Right ventricle myocardium inferior (tissue), 1 donor: ENCODE data around the gene TXNDC11. TPM values are rescaled to one million over a fixed set of nuclear protein-coding genes. Genes with fewer than 3 reads are reported as not detected.

ENCODE experiments used
- ATAC-seq: fragments of 200-7000 bp; cut with Tn5 transposase; one replicate; pipeline ENCODE4 v1.9.1; 2020; ENCODE audit warnings: mild to moderate bottlenecking, moderate library complexity
- DNase-seq: peaks from one replicate; pipeline ENCODE4 v3.0.0; 2021; ENCODE audit errors: missing footprints
- intact Hi-C: fragments of 100-400 bp; cut with DNase I; formaldehyde crosslinking; loops from one replicate; pipeline ENCODE4 v1.11.0; 2022
- total RNA-seq: library from RNA; stranded (reverse); fragmentation: NEBNext Ultra II Directional; extraction: Animal tissue kit (Norgen Biotek cat#: 25700); gene quantifications from one replicate; pipeline ENCODE4 v1.2.1, GENCODE V29; 2021
- donor health status: DM: no; HTN: yes; CAD: no; lungs with severe emphysema.

Gene TXNDC11
- total RNA-seq, 1 donor from 2014 or later, result 20.3 TPM

DNA sequence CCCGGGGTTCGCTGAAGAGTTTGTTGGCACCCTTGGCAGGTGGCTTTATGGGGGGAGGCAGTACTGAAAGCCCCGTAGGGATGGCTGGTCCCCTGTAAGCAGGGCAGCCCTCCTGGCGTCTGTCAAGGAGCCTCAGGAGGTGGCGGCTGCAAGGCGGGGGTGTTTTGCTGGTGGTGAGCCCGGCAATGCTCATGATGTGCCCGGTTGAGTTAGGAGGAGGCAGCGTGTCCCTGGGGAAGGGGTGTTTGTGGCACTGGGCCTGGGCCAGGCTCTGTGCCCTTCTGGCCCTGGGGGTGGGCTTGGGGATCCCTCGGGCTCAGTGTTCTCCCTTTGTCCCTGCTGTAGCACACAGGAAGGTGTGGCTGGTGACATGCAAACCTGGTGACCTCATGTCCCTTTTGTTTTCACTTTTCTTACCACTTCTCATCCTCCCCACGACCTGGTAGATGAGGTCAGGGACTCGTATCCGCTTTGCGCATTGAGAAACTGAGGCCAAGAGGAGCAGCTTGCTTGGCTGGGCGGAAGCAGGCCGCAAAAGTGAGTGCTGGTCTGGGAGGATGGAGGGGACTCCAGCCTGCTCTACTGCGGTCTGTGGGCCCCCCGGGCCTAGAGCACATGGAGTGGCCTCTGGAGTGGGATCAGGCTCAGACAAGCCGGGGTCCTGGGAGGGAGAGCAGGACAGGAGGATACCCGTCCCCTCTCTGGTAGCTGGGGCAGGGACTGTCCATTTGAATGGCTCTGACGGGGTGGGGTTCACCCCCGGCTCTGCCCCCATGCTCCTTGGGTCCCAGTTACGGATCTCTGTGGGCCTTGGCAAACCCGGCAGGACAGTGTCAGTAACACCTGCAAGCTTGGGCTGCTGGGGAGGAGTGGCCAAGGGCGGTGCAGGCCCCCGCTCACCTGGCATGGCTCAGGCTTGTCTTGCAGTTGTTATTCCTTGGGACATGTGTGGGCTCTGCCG lies 72.2 kb downstream of the TXNDC11 start:
- intact Hi-C loops, result loop anchor here (5.0 kb wide), 1 partner anchor 42 kb away; no protein-coding TSS in a partner anchor
- DNase-seq (no peak), ATAC-seq (no peak)

DNA sequence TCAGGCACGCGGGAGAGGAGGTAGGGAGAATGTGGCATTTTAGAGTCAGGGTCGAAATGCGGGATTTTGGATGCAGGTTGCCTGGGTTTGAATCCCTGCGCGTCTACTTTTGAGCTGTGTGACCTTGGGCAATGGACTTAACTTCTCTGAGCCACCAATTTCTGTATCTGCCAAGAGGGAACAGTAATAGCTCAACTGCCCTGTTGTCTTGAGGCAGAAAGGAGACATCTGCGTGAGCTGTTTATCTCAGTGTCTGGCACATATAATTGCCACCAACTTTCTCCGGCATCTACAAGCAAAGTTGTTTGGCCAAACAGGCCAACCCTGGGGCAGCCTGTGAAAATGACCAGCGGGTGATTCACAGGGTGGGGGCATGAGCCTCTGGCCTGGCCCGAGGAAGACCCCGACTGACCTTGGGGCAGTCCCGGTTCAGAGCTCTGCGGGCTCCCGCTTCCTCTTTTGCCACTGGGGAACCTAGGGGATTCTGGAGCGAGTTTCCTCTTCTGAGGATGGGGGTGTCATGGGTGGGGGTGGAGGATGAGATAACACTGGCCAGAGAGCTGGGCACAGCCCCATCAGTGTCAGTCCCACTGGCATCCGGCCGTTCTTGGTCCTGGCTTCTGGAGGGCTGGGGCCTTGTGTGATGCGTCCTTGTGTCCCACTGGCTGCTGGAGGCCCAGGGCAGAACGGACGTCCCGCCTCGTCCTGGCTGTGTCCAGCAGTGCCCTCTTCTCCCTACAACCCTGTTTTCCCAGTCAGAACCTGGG lies 73.1 kb downstream of the TXNDC11 start:
- intact Hi-C loops, result loop anchor here (5.0 kb wide), 1 partner anchor 43 kb away; no protein-coding TSS in a partner anchor
- DNase-seq, result peak; percentile 83
- peak; percentile 24 for ATAC-seq

DNA sequence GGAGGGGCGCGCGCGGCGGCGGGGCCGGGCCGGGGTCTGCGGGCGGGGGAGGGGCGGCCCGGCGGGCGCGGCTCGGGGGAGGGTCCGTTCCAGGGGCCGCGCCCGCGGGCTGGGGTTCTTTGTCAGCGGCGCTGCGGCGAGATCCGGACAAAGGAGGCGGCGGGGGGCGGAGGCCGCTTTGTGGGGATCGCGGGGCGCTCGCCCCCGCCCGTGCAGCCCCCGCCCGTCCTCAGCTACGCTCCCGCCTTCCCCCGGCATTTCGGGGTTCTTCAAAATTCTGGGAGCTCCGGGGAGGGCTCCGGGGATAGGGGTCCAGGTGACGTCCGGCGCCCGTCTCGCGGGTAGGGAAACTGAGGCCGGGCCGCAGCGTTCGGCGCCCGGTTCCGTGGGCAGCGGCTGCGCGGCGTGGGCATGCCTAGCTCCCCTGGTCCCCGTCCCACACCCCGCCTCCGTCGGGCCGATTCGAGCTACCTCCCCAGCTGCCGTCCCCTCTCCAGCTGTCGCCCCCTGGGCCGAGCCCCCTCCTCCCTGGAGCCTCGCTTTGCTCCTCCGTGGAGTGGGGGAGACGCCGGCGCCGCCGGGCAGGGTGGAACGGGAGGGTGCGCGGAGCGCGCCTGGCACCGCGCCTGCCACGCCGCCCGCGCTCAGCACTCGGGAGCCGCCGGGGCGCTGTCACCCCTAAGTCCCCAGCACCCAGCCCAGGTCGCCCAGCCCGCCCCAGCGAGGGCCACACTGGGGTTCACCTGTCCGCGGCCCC lies 73.9 kb downstream of the TXNDC11 start:
- ATAC-seq (no peak), DNase-seq (peak; percentile 77)
- intact Hi-C loops, result no loop called here

DNA sequence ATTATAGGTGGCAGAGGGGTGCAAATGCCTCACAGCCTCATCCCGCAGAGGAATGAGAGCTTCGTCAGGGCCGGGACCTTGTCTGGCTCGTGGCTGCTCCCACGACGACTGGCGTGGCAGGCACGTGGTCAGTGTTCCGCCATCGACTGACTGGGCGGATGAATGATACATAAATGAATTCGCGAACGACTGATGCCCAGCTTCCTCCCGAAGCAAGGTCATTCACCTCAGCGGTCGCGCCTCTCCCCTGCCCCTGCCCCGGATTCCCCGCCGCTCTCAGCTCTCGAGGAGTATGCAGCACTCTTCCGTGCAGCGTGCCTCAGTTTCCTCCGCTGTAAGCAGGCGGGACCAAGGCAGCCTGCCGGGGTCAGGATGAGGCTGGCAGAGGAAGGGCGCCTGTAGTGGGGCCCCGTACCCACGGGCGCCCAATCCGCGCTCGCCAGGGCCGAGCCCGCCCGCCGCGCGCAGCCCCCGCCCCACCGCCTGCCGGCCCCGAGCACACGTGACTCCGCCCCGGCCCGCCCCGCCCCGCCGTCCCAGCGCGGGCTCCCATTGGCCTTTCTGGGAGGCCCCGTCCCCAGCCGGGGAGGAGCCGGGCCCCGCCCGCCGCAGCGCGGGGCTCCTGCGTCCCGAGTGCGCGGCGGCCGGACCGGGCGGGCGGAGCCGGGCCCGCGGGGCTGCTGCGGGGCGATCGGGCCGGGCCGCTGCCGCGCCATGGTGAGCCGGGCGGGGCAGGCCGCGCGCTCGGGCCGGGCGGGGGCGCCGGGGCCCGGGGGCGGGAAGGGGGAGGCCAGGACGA lies 74.6 kb downstream of the TXNDC11 start, which contains the start of gene SNN:
SNN (plus strand) TSS at position 632 of the 799 bp plus-strand sequence. CDS start 7,605 bp downstream, outside the sequence.
- intact Hi-C loops, result no loop called here
- ATAC-seq (peak; percentile 93), DNase-seq (peak; percentile 95)

DNA sequence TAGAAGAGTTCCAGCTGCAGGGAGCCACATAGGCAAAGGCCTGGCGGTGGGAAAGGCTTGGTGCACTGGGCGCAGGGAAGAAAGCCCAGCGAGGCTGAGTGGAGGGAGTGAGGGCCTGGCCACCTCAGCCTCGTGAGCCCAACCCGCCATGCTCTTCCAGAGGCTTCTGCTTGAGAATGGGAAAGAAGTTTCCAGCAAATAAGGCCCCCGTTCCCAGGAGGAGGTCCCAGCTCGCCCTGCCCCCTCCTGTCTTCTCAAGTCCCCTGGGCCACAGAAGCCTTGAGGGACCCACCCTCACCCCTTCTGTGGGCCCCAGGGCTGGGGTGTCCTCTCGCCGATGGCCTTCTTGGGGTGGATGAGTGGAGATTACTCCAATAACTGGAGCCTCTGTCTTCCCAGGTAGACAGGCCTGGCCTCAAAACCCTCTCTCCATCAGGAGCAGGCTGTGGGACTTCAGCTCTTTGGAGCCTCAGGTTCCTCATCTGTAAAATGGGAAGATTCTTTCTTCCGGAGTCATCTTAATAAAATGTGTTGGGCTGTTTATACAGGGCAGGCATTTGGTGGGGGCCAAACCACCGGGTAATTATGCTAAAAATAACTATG lies 75.3 kb downstream of the TXNDC11 start:
- intact Hi-C loops, result no loop called here
- no peak for ATAC-seq
- DNase-seq, result peak; percentile 13

DNA sequence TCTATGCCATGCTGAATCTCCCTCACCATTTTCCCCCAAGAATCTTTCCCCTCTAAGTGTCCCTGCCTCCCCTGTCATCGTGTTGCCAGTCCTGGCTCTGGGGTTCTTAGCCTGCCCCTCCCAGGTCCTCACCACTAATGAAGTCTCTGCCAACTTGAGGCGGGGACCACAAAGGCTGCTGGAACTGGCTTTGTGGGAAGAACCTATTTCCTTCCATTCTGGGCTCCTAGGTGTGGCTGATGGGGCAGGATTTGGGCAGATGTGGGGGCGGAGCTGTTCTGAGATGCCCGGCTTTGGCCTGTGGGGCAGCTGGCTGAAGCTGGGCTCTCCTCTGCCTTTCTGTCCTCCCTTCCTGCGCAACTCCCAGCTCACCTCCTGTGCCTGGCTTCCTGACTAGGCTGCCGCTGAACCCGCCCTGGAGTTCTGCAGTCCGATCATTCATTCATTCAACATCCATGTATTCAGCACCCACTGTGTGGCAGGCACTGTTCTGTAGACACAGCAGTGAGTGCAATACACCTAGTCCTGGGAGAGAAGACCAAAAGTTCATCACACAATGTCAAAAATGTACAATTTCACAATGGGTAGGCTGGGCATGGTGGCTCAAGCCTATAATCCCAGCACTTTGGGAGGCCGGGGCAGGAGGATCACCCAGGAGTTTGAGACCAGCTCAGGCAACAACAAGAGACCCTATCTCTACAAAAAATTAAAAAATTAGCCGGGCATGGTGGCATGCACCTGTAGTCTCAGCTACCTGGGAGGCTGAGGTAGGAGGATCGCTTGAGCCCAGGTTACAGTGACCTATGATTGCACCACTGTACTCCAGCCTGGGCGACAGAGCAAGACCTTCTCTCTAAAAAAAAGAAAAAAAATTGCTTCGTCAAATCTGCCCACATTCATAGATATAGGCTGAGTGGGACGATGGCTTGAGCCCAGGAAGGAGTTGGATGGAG lies 76.3 kb downstream of the TXNDC11 start:
- intact Hi-C loops, result no loop called here
- DNase-seq (peak; percentile 20), ATAC-seq (no peak)

DNA sequence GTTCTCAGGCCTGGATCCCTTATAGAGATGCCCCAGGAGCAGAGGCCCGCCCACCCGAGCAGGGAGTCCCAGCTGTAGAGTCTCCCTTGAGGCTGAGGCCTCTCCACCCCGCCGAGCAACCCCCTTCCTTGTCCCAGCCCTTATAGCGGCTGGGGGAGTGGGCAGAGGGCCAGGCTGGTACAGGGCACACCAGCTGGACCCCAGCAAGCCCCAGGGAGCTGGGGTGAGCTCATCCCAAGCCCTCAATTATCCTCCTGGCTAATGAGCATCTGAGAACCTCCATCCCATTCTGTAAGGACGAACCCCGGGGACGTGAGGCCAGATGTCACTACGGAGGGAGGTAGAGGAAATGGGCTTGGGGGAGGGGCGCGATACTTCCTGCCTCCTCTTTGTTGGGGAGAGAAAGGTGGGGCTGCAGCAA lies 77.6 kb downstream of the TXNDC11 start:
- ATAC-seq, result no peak
- intact Hi-C loops, result no loop called here

DNA sequence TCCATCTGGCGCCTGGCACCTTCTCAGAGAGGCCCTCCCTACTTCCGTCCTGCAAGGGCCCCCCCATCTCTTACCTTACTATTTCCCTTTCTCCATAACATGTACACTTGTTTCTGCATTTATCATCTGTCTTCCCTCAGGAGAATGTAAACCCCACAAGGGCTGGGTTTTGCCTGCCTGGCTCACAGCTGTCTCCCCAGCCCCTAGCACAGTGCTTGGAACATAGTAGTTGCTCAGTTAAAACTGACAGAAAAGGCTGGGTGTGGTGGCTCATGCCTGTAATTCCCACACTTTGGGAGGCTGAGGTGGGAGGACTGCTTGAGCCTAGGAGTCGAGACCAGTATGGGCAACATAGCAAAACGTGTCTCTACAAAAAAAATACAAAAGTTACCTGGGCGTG lies 80.1 kb downstream of the TXNDC11 start:
- peak; percentile 27 for DNase-seq
- ATAC-seq, result no peak
- intact Hi-C loops, result no loop called here

More for the DNA sequence above, 77.6 kb downstream of the TXNDC11 start:
- DNase-seq, result peak; percentile 33

DNA sequence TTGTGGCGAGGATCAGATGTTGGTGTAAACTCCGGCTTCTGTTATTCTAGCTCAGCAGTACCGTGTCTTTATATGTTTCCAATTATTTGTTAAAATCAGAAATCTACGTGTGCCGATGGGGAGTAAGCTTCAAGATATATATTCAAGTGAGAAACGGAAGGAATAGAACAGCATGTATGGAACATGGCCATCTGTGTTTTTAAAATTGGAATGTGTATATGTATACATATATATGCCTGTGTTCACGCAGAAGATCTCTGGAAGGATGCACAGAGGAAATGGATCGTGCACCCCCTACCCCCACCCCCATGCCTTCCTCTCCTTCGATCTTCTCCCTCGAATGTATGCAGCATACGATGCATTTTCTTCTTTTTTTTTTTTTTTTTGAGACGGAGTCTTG lies 82.1 kb downstream of the TXNDC11 start:
- ATAC-seq, result no peak
- peak; percentile 4 for DNase-seq
- intact Hi-C loops, result no loop called here

DNA sequence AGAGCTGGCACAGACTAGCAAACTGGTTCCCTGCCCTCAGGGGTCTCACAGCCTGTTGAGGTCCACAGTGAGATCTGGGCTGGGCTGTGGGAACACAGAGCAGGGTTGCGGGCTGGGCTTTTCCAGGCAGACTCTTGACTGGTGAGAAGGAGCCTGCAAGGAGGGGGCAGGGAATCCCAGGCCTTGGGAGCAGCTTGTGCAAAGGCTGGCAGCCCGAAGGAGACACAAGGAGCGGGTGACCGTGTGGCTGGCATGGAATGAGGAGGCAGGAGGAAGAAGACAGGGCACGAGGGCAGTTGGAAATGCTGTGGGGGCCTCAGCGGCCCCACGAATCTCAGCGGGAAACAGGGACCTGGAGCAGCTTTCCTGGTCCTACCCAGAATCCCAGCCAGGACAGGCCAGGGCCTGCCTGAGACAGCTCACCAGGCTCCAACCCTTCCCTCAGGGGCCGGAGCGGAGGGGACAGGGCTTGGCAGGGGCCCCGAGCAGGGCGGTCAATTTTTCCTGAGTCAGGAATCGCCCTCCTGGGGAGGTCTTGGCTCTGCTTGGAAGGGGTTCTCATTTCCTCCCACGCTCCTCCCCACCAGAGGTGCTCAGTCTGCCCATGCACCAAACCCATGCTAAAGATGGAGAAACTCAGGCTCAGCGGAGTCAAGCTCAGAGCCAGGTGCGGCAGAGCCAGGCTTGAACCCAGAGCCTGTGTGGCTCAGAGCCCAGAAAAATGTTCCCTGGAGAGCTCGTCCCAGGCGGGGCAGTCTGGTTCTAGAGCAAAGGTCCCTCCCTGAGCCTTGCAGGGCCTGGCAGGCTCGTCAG lies 83.6 kb downstream of the TXNDC11 start:
- intact Hi-C loops, result no loop called here
- ATAC-seq (no peak), DNase-seq (peak; percentile 46)

DNA sequence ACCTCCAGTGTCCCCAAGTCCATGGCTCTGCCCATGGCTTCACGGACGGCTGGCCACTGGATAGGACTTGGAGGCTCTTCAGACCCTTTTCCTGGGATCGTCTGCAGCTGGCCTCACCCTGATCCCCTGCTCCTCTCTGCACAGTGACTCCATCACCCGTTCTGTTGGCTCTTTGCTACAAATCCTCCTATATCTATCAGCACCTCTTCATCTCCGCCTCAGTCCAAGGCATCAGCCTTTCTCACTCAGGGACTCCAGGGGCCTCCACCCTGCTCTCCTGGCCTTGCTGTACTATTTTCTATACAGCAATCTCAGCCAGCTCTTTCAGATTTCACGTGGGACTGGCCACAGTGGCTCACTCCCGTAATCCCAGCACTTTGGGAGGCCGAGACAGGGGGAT lies 85.1 kb downstream of the TXNDC11 start:
- intact Hi-C loops, result no loop called here
- DNase-seq (no peak), ATAC-seq (no peak)

DNA sequence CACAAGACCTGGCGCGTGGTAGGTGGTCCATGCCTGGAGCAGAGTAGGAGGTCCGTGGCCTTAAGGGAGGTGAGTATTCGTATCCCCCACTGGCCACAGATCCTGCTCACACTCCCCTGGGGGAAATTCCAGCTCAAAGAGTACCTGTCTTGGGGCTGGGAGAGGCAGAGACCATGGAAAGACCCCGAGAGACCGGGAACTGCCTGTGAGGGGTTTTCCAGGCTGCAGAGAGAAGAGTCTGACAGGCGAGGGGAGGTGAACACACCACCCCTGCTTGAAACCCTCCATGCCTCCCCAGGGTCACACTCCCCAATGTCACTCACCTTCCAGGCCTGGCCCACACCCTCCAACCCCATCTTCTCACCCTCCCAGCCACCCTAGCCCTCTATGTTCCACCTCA lies 87.0 kb downstream of the TXNDC11 start:
- no peak for ATAC-seq
- no peak for DNase-seq
- intact Hi-C loops, result no loop called here

DNA sequence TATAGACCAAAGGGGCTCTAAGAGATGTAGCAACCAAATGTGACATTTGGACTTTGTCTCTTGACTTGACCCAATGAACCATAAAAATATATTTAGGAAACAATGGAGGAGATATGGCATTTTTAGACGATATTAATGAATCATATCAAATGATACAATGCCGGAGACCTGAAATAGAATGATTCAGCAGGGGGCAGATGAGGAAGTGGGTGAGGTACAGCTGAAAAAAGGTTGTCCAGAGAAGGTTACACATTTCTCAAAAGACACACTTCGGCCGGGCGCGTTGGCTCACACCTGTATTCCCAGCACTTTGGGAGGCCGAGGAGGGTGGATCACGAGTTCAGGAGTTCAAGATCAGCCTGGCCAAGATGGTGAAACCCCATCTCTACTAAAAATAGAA lies 90.9 kb downstream of the TXNDC11 start:
- no peak for ATAC-seq
- intact Hi-C loops, result no loop called here
- DNase-seq, result peak; percentile 7

DNA sequence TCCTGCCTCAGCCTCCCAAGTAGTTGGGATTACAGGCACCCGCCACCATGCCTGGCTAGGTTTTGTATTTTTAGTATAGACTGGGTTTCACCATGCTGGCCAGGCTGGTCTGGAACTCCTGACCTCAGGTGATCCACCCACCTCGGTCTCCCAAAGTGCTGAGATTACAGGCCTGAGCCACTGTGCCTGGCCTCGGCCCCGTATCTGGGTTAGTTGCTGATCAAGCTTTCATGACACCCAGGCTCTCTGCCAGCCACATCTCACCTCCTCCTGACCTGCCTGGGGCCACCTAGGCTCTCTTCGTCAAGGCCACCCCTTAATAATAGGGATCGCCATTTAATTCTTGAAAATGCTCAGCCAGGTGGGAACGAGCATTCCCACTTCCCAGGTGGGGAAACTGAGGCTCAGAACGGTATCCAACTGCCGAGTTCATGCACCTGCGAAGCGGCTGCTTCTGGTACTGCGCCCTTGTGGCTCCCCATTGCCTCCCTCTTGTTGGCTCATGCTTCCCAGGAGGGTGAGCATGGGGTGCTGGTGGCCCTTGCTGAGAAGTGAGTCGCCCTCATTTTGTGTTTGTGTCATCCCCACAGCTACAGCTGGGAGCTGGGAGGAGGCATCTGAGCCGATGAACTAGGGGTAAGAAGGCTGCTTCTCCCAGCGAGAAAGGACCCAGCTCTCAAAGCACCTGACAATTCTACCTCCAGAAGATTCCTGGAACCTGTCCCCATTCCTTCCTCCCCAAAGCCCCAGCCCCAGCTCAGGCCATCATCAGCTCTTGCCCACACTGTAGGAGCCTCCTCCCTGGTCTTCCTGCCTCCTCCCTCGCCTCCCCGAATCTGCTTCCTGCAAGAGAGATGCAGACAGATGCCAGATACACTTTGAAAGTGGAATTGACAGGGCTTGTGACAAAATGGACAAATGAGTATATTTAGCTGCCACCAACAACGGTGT lies 91.7 kb downstream of the TXNDC11 start:
- intact Hi-C loops, result no loop called here
- peak; percentile 26 for DNase-seq
- no peak for ATAC-seq

DNA sequence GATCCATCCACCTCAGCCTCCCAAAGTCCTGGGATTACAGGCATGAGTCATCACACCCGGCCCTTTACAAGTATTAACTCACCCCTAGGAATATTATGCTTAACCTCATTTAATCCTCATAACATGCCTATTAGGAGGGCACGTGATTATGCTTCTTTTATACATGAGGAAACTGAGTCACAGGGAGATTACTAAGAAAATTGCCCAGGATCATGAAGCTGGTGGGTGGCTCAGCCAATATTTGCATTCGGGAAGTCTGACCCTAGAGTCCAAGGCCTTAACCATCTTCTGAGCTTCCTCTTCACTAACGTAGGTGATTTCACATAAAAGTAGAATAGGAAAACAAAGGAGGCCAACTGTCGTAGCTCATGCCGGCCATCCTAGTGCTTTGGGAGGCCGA lies 93.4 kb downstream of the TXNDC11 start:
- no peak for ATAC-seq
- intact Hi-C loops, result no loop called here
- DNase-seq, result peak; percentile 1
